GM12892 (cell line): ENCODE results near the gene TEX35.

Source experiments
- POLR2A ChIP-seq: IDR thresholded peaks from 2 replicates; pipeline ENCODE4 v1.6.1; 2011; ENCODE audit warnings: low read depth, low read length, control low read depth
- POLR2AphosphoS5 ChIP-seq: IDR thresholded peaks from 2 replicates; pipeline ENCODE4 v1.6.1; 2011; ENCODE audit warnings: low read depth, low read length, control low read depth
- TAF1 ChIP-seq: IDR thresholded peaks from 2 replicates; pipeline ENCODE4 v1.6.1; 2011; ENCODE audit warnings: low read depth, mild to moderate bottlenecking, control low read depth, low read length, borderline replicate concordance

DNA sequence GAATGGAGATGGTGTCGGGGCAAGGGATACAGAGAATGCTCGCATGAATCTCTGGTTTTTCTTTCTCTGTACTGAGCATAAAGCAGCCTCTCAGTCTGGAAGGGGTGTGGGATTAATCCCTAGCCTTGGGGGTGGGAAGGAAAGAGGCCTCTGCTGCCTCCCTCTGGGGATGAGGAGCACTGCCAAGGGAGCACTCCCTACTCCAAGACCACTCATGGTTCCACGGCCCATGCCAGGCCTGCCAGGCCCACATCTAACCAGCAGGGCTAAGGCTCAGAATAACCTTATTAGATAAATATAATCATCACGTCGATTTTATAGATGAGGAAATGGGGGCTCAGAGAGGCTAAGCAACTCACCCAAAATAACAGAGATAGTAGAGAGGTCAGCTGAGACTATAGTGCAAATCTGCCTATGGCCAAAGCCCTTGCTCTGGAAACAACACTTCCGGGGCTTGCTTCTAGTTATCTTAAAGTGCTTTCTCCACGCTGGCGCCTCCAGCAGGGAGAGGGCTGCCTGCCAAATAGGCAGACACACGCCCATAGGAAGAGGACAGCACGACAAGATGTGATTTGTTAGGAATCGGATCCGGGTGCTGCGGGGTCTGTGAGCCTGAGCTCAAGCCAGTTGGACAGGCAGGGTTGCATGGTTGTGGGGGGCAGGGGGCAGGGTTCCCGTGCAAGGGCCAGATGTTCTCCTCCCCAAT is 522 bp downstream of the TEX35 start:
- no peak for TF ChIP-seq POLR2AphosphoS5
- TF ChIP-seq POLR2A, result no peak
- no peak for TF ChIP-seq TAF1
